ENCODE results near the gene TARBP1. TPM values are rescaled to one million over a fixed set of nuclear protein-coding genes. Genes with fewer than 3 reads are reported as not detected.

Gene TARBP1
- total RNA-seq, 1 donor from 2014 or later, result 10.8 TPM

DNA sequence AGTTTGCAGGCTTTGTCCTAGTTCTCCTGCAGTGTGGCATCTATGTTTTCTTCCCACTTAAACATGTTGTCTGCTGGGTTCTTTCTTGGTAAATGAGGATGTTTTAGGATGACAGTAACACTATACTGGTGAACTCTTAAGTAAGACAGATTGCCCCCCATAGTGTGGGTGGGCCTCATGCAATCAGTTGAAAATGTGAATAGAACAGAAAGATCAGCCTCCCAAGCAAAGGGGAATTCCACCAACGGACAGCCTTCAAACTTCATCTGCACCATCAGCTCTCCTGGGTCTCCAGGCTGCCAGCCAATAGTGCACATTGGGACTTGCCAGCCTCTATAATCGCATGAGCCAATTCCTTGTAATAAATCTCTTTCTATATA, 10.7 kb upstream of the TARBP1 start:
- intact Hi-C loops (cut with micrococcal nuclease), result loop anchor here (5.0 to 10.0 kb wide), 2 partner anchors 225 to 603 kb away; no protein-coding TSS in a partner anchor
- ATAC-seq (no peak), DNase-seq (no peak)

DNA sequence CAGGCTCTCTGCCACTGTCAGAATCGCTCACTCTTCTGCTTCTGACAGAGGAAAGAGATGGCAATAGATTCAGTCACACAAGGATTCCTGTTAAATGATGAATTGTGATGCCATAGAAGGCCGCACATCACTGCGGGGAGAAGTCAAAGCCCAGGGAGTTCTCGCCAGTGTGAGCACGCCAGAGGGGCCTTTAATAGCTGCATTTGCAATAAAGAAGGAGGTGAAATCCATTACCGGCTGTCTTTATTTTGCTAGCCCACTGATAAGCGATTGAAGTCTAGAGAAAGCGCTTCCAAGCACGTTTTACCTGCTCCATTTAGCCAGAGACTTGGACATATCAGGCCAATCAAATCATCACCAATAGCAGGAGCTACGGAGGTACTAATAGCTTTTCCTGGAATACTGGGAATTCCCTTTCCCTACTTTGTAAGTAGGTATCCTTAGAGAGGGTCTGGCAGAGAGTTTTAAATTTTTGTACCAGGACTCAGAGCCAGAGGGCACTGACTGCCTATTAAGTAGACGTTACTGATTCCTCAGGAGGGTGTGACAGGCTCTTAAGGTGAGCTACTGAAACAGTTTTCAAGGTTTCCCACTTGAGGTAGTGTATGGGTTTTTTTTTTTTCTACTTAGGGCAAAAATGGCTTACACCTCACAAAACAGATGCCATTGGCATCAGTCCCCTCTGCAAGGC, 10.2 kb upstream of the TARBP1 start:
- ATAC-seq, result no peak
- DNase-seq, result no peak
- intact Hi-C loops (cut with micrococcal nuclease), result loop anchor here (5.0 kb wide), 1 partner anchor 603 kb away; no protein-coding TSS in a partner anchor

DNA sequence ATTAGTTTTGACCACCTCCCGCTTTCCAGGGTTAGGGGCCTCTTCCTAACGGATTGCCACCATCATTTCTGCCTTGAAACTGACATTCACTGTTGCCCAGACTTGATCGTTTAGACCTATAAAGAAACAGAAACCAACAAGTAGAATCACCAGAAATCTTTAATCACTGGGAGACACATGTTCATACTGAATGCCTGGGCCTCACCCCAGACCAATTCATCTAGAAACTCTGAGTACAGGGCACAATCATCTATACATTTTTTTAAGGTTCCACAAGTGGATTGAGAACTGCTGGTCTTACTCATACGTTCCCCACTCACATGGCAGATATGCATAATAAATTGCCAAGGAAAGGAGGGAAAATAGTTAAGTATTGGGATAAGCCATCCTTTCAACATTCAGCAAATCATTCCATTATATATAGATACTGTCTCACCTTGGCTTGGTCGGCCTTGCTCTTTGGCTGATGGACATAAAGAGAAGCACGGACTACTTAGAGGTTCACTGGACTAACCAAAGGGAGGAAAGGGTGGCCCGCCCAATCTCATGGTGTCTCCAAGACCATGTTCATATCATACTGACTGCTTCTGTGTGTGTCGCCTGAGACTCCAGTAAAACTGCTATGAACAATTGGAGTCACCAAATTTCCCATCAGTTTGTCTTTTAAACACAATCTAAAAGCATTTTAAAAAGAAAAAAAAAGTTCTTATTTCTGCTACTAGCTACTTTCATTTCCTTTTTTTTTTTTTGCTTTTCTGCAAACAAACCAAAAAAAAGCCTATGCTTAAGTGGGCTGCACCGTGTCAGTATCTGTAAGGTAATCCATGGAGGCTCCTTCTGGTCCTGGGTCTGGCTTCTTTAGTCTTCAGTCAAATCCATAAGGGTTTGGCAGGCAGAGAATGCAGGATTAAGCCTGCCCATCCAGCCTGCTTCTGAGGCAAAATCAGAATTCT, 9.4 kb upstream of the TARBP1 start:
- intact Hi-C loops (cut with micrococcal nuclease), result loop anchor here (5.0 kb wide), 1 partner anchor 604 kb away; no protein-coding TSS in a partner anchor
- no peak for ATAC-seq
- DNase-seq, result no peak

DNA sequence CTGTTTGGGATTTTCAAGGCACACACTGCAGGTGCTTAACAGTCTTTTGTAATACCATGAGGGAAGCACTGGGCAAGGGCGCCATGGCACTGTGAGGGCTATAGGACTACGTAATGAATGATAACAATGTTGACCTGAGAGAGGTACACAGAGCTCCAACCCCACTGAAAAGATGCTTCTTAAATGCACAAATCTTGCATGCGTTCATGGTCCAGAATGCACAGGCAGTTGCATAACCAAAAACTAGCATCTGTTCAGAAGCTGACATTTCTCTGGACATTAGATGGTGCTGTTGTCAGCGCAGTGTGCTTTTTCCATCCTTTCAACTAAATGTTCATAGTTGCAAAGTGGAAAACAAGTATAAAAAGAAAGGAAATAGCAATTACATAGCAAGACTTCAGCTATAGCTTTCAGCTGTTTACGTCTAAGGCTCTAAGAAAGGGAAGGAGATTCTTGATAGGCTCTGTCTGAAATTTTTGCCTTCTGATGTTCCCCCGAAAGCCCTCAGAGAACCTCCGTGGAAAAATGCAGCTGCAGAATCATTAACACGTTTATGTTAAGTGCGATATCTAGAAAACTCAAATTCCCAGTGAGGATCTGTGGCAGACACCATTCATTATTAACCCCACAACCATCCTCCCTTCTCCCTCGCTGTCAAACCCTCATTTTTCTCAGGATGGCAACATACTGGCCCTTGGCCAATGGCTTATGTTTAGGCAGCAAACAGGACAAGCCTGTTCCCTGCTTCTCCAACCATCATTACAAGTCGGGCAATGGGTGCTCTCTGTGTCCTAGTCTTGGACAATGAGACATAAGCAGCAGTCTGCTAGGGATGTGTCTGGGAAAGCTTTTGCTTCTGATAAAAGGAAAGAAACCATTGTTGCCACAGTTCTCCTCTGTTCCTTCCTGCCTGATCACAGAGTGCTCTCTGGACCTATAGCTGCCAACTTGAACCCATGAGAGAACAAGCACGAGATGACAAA, 8.2 kb upstream of the TARBP1 start:
- ATAC-seq (peak; percentile 83), DNase-seq (no peak)
- intact Hi-C loops (cut with micrococcal nuclease), result loop anchor here (5.0 kb wide), 1 partner anchor 605 kb away; no protein-coding TSS in a partner anchor

DNA sequence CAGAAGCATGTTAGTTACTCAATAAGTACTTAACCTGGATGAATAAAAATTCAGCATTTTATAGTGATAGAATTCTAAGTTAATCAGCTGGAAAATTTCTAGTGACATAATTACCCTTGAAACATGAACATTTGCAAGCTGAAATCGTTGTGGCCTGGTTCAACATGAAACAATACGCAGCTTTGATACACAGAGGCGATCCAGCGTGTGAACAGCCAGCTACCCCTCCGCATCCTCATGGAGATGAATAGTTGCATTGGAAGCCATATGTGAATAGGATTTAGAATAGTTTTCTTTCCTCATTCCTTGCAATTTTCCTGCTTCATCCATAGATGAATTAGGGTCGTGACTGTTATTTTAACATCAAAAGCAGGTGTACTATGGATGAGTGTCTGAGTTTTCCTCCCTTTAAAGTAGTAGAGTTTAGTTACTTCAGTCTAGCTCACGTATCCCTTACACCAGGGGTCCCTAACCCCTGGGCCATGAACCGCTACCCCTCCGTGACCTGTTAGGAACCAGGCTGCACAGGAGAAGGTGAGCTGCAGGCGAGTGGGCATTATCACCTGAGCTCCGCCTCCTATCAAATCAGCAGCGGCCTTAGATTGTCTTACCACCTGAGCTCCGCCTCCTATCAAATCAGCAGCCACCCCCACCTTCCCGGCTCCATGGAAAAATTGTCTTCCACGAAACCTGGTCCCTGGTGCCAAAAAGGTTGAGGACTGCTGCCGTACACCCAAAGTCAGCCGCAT, 6.2 kb upstream of the TARBP1 start:
- intact Hi-C loops (cut with micrococcal nuclease), result loop anchor here (5.0 kb wide), 1 partner anchor 607 kb away; no protein-coding TSS in a partner anchor
- no peak for DNase-seq

DNA sequence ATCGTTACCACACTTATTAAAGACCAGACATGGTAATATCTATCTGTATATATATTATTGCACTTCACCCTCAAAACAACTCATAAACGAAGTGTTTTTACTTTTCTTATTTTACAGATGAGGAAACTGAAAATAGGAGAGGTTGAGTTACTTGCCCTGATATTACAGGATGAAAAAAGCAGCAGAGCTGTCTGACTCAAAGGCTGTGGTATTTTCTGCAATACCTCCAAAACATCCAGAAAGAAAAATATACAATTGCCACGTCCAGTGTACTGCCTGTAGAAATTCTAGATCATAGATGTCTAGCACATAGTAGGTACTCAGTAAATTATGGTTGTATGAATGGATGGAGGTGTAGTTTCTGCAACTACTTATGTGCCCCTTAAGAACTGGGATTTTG, 5.2 kb upstream of the TARBP1 start:
- no peak for DNase-seq
- intact Hi-C loops (cut with micrococcal nuclease), result no loop called here
- no peak for ATAC-seq

More for the DNA sequence above, 6.2 kb upstream of the TARBP1 start:
- no peak for ATAC-seq

DNA sequence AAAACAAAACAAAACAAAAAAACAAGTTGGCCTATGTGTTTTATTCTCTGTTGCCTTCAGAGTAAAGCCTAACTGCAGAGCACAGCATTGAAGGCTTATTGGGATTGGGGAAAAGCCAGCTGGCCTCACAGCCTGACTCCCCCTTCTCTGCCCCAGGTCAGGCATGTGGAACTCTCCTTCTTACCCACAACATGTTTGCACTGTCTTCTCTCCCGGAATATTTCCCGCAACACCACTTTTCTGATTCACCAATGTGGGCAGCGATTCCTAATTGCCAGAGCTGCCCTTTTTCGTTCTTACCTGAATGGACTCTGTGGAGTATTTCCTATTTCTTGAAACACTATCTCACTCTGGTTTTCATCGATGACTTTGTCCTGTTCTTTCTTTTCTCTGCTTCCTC, 2.8 kb upstream of the TARBP1 start:
- ATAC-seq, result no peak
- intact Hi-C loops (cut with micrococcal nuclease), result no loop called here
- no peak for DNase-seq

DNA sequence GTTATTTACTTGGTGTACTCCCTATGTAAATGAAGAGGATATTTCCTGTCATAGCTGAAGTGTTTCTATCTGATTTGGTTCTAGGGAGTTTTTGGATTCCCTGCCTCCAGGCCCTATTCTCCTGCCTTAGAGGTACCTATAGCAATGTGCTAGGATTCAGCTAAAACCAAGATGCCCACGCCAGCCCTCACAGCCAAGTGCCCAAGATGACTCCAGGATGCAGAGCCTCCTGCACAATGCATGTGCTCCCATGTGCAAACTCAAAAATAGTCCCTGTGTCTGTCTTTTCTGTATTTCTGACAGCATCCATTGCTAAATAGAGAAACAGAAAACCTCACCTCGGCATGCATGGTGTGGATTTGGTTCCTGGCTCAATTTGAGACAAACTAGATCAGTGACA, 887 bp upstream of the TARBP1 start:
- no peak for DNase-seq
- ATAC-seq, result no peak
- intact Hi-C loops (cut with micrococcal nuclease), result no loop called here

DNA sequence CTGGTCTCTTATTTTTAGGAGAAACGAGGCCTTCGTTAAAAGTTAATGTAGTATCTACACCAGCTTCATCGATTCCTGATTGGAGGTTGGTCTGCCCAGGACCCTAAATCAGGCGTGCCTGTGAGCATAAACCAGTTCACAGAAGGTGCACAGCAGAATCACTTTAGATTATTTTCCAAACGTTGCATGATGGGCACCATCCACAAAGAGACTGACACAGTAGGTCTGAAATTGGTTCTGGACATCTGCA, 256 bp upstream of the TARBP1 start:
- ATAC-seq, result no peak
- intact Hi-C loops (cut with micrococcal nuclease), result no loop called here
- DNase-seq, result no peak

DNA sequence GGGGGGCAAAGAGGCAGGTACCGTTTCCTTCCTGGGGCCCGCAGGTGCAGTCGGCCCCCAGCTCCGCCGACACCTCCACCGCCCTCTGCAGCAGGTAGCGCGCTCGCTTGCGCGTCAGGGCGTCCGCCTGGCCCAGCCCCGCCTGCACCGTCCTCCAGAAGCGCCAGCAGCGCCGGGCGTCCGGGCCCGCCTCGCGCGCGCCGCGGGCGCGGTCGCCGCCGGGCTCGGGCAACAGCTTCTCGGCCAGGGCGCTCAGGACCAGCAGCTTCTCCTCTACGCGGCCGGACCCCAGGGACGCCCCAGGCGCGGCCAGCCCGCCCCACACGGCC, 863 bp downstream of the TARBP1 start:
- intact Hi-C loops (cut with micrococcal nuclease), result no loop called here
- DNase-seq (no peak), ATAC-seq (peak; percentile 73)

DNA sequence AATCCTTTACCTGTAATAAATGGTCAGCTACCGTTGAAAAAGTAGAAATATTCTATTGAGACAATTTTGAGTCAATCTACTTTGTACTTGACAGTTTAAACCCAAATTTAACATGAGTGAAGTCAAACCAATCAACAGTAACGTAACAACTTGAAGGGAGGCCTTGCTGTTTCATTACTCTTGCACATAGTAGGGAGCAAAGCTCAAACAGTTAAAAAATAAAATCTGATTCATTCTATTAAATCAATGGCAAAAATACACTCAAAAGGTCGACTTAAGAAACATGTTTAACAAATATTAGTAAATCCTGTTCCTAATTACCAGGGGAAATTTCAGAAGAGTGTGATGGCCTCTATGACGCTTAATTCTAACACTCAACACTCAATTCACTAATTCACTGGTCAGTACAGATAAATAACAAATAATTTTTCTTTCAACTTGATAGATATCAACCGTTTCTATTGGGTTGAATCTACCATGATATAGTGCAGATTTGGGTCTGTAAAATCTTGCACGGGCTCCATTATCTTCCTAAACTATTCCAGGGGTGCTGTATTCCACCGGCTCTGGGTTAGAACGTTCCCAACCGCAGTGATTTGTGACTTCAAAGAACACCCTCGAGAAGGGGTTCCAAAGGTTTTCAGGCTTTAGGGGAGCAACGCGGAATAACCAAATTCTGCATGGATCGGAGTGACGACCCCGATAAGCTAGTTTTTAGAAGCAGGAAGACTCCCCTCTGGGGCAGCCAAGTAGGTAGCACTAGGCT, 1.4 kb downstream of the TARBP1 start:
- DNase-seq (no peak), ATAC-seq (no peak)
- intact Hi-C loops (cut with micrococcal nuclease), result no loop called here

DNA sequence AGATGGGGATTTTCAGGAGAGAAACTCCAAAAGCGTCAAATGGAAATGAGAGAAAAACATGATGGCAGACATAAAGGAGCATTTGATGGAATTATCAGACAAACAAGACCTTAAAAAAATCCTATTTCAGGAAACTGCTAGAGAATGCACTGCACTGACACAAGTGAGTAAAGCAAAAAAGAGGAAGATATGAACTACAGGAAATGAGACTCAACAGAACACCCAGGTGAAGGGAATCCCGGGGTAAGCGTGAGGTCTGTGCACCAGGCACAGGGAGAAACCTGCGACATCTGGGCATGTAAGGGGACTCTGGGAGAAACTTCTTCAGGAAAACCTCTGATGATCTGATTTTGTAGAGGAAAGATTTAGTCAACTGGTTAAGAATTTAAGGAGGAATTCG, 2.8 kb downstream of the TARBP1 start:
- ATAC-seq, result no peak
- intact Hi-C loops (cut with micrococcal nuclease), result no loop called here
- DNase-seq, result no peak

DNA sequence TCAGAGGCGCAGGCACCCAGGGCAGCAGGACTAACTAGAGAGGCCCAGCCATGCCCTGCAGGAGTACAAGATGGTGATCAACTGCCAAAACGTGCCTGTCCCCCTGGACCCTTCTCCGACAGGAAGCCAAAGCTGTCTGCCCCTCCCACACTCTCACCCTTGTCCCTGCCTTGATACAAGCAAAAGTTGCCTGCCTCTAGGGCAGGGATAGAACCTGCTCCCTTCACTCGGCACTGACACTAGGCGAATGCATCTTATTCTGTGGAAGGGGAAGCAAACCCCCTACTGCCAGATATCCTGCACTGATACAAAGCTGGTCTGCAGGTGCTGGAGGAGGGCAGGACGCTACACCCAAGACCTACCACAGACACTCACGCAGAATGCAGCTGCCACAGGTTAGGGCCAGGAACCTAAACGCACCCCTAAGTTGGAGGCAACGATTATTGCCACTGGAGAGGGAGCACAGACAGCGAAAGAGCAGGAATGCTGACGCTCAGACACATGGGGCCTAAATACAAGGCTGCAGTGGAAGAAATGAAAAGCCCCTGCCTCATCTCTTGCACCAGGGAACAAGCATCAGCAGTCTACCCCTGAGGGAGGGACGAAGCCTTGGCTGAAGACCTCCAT, 3.7 kb downstream of the TARBP1 start:
- intact Hi-C loops (cut with micrococcal nuclease), result no loop called here
- ATAC-seq, result no peak
- DNase-seq, result no peak

DNA sequence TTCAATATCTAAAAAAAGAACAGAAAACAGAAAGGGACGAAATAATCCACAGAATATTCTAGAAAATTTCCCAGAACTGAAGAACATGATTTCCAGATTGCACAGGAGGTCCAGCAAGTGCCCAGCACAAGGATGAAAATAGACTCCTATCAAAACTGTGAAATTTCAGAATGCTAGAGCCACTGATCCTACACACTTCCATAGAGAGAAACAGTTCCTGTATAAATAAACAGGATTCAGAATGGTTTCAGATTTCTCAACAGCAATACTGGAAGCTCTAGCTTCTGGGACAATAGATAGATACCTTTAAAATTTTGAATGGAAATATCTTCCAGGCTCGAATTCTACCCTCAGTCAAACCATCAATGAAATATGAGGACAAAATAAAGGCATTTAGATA, 4.6 kb downstream of the TARBP1 start:
- DNase-seq, result no peak
- no peak for ATAC-seq
- intact Hi-C loops (cut with micrococcal nuclease), result no loop called here

DNA sequence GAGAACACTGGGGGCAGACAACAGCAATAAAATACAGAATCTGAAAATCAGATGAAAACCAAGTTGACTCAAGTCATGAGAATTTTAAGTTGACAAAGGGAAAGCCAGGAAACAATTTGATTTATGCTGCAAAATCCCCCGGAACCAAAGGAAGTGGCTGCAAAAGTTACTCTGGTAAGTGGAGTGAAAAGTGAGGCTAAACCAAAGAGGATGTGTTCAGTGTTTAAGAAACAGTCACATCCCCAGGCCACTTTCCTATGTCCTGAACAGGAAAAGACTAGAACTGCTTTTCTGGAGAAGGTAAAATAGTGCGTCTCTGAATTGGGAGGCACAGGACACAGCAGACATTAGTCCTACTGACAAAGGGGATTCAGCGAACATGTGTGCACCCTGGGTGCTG, 5.9 kb downstream of the TARBP1 start:
- ATAC-seq, result no peak
- DNase-seq, result no peak
- intact Hi-C loops (cut with micrococcal nuclease), result no loop called here

DNA sequence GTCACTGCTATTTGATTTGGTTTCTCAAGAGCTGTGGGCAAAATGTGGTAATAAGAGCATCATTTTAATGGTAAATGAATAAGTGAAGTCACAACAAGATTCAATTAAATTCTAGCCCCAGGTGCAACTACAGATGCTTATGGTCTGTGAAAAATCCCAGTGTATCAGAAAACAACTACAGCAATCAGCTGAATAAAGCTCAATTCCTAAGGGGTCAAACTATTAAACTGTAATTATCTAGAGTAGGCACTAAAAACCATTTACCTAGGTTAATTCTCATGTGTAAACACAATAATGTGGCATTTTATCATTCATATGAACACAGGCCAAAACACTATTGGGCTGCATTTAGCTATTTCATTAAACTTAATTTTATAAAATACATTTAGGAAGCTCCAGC, 9.6 kb downstream of the TARBP1 start:
- intact Hi-C loops (cut with micrococcal nuclease), result no loop called here
- no peak for ATAC-seq

DNA sequence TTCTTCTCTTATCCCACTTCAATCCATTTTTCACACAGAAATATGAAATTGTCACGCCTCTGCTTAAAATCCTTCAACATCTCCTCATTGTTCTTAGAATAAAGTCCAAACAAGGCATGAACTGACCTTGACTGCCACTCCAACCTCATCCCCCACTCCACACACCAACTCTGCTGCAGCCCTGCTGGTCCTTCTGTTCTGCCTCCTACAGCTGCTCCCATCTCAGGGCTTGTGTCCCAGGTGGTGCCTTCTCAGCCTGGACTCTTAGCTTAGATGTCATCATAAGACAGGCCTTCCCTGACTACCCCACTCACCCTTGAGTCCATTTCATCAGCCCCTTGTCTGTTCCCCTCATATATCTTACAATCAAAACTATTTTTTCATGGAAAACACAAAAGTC, 10.4 kb downstream of the TARBP1 start:
- intact Hi-C loops (cut with micrococcal nuclease), result no loop called here
- no peak for ATAC-seq
- DNase-seq, result no peak

More for the DNA sequence above, 9.6 kb downstream of the TARBP1 start:
- DNase-seq, result no peak

DNA sequence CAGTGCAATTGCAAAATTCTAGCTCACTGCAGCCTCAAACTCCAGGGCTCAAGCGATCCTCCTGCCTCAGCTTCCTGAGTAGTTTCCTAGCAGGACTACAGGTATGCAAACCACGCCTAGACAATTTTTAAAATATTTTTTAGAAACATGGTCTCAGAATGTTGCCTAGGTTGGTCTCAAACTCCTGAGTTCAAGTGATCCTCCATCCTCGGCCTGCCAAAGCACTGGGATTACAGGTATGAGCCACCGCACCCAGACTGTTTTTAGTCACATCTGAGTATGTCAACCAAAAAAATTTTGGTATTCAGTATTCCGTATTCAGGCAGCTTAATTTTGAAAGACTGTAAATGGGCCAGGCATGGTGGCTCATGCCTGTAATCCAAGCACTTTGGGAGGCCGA, 11.2 kb downstream of the TARBP1 start:
- intact Hi-C loops (cut with micrococcal nuclease), result no loop called here
- DNase-seq (no peak), ATAC-seq (no peak)

All from left ventricle myocardium superior (tissue), 1 donor.